NCI-H146 (cell line): ENCODE data around the gene RELCH.

Source experiments
- DNase-seq: peaks from one replicate; lab custom pipeline; 2025; lab: John Stamatoyannopoulos, UW

RELCH gene

DNA sequence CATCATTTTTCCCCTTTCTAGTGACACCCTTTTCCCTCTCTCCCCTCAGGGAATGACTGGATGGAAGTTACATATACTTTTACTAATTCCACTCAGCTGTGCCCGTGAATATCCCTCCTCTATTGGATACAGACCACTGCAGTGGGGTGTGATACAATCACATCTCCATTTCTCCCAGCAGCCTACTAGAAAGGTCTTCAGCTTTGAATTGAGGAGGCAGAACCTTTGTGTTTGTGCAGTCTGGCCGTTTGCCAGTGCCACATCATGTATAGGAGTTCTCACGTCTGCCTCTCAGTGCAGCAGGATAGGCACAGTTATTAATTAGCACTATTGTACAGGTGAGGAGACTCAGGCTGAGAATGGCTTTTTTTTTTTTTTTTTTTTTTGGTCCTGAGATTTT lies 154.4 kb downstream of the RELCH start:
- DNase-seq, result peak; percentile 74

DNA sequence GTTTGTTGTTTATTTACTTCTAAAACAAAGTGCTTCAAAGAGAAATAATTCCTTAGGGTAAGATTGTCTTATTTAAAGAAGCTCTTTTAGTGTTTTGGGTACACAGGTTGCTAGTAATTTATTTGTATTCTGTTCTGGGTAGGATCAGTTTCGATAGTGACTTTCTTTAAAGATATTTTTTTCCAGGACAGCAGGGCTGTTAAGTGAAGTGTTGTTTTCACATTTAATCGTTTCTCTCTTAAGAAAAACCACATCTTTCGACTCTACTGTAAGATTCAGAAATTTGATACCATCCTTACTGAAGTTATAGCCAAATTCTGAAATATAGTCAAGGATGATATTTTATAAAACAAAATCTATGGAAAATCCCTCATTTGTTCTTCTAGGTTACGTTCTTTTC lies 155.8 kb downstream of the RELCH start:
- no peak for DNase-seq

DNA sequence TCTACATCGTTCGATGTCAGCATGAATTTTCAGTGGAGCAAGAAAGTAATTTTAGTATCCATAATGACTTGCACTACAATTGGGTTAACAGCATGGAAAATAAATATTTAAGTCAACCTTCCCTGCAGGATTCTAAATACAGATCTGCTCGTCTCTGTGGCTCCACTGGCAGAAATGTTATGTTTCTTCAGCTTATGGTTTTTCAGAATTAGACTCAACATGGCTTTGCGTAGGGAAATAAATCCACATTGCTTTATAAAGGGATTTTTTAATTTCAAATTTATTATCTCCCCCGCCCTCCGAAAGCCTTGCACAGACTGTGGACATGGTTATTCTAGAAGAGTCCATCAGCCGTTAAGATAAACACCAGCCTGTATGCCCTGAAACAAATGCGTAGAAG lies 156.3 kb downstream of the RELCH start:
- no peak for DNase-seq

DNA sequence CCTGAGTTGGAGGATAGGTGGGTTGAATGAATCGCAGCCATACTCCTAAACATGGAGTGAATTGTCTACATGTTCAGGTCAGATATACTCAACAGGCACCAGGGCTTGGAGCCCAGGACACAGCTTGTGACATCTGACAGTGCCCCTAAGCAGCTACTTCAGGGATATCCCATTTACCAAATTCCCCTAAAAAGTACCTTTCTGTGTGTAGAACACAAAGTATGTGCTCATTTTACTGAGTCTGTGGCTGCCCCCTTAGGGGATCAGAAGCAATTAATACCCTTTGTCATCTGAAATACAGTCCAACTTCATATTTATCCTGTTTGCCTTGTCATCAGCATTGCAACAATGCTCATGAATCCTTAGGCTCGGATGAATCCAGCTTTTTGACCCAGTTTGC lies 158.9 kb downstream of the RELCH start:
- DNase-seq, result no peak

DNA sequence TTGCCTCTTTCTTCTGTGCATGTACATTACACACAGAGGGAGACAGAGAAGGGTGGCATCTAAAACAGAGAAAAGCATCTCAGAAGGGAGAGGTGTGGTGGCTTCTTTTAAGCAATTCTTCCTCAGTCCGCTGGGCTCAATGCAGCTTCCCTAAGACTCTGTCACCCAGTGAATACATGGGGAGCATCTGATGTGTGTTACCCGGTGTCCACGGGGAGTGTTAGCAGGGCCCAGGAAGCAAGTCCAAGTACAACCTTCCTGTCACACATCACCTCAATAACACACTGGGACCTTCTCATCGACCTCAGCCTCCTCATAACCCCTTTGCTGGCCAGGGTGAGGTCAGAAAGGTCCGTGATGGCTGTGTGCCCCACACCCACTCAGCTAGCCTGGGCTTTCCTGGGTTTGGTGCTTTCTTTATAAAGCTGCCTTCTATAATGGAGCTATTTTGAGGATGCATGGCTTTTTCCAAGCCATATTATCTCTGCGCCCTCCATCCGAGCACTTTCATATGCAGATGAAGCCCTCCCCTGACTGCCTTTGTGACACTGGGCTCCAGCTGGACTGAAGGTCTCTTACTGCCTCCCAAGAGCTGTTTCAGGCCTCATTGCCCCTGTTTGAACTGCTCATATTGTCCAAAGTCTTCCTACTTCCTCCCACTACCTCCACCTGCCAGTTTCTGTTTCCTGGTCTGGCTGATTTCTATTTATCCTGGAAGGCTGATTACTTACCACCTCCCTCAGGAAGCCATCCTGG lies 159.5 kb downstream of the RELCH start:
- peak; percentile 89 for DNase-seq

DNA sequence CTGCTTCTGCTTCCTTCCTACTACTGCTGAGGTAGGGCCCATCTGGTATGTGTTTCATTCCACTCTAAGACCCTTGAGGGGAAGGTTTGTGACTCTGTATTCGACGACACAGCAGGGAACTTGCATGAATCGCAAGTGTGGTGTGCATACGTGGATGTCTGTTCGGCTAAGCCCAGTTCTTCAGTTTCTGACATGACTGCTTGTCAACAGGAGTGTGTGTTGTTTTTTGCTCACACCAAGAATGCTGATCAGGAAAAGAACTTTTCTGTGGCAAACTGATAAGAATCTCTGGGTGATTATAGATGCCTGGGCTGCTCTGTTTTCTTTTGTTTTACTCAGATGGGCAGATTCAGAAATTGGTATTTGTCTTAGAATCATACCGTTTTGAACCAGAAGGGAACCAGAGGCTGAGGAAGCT lies 160.0 kb downstream of the RELCH start:
- DNase-seq, result no peak

DNA sequence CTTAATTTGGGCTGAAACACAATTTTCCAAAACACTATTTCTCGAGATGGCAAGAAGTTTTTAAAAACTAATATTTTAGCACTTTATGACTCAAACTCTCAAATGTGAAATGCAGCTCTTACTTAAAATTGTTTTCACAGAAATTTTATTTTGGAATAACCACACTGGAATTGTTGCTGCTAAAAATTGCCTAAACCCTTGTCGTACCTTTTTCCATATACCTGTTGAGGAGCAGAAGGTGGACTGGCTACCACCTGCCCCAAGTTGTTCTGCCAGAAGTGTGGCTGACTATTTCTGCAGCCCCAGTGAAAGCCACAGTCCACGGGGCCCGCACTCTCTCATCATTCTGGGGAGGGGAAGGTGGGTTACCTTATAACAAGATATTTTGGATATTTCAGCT lies 161.4 kb downstream of the RELCH start:
- DNase-seq, result no peak

DNA sequence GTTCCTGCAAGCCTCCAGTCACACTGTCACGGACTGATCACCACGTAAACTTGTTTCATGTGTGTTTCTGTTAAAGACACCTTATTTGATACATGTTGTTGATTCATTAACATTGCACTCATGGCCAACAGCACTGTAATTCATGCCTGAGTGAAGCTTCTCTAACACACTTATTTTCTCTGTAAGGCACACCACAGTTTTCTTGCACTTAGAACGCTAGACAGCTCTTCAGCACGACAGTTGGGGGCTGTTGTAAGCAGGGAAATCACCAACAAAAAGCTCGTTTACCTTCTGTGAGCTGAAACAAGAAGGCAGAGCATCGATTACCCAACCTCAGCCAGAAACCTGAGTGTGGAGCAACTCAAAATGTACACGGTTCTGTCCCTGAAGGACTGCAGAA lies 166.1 kb downstream of the RELCH start:
- no peak for DNase-seq

DNA sequence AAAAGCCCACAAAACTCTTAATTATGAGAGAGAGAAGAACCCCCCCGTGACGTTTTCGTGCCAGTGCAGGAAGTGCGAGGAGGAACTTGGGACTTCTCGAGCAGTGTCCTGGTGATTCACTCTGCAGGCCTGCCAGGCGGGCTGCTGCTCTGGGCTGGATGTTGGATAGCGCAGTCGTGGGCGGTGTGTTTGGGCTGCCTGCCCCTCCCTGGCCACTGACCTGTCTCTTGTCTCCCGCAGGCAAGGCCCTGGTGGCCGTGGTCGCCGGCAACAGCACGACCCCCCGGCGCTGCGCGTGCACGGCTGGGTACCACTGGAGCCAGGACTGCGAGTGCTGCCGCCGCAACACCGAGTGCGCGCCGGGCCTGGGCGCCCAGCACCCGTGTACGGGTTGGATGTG lies 167.1 kb downstream of the RELCH start:
- no peak for DNase-seq

DNA sequence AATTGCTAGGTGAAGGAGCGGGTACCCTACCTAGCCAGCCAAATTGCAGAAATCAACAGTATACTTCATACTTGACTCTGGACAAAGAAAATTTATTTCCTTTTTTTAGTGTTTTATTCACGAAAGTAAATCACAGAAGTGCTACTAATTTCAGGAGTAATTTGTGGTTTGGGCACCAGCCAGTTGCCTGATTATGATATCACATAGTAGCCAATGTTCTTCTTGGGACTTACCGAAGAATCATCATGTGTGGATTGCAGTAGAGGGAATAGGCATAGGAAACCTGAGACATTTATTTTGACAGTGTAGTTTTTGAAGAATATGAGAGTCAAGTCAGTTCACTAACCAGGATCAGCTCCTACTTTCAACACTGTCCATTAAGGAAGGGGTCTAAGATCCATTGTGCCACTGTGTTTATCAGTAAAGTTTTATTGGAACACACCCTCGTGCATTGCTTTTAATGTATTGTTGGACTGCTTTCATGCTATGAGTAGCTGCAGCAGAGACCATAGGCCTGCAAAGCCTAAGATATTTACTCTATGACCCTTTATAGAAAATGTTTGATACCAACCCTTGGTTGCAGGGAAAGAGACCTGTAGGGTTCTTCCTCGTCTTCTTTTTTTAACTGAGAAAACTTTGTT lies 170.1 kb downstream of the RELCH start:
- no peak for DNase-seq
